Adrenal gland (tissue), 5 donors: Measurements from ENCODE around the gene CACYBP.

Experiments used
- CTCF ChIP-seq, 6 experiments: fragments of 450-650 bp in 4 of 6; fragments of 200-600 bp in 2 of 6; sonication (generic) in 1 of 6; IDR thresholded peaks; 1 replicate in 5 of 6; 2 replicates in 1 of 6; pipeline versions ENCODE4 v1.5.1 to v1.8.0; 2016 to 2021; ENCODE audit warnings: antibody characterized with exemption in 6 of 6, mild to moderate bottlenecking in 2 of 6, moderate library complexity in 1 of 6
- POLR2A ChIP-seq, 2 donors: fragments of 450-650 bp; IDR thresholded peaks; one replicate each; pipeline ENCODE4 v1.6.1; 2017; ENCODE audit warnings: antibody characterized with exemption in 2 of 2, mild to moderate bottlenecking in 2 of 2, moderate library complexity in 1 of 2
- donor health status: DM: no; HTN: no; CAD: no.

- TF ChIP-seq POLR2A (IDR thresholded peaks at IDR 0.05) (no peak), CTCF (IDR thresholded peaks at IDR 0.05) (no peak)
Measured at GRCh38 chr1:174969977-174970376, 29.8 kb upstream of the CACYBP start.
